OCI-LY7 (cell line): Measurements from ENCODE around the gene CPA1. TPM values are rescaled to one million over a fixed set of nuclear protein-coding genes. Genes with fewer than 3 reads are reported as not detected.

Source experiments
- BruUV-seq: library from RNA; stranded (reverse); fragments of 400-500 nt; replicated peaks from 2 replicates; lab custom pipeline; 2021; lab: Mats Ljungman, UMichigan
- CTCF ChIA-PET: fragments of 300-600 bp; sonication (Branson Sonifier 250); formaldehyde crosslinking; loops from one replicate; lab custom pipeline; 2022; ENCODE audit warnings: antibody characterized with exemption; ENCODE audit not compliant: unreplicated experiment; lab: Charles Lee
- POLR2A ChIA-PET: fragments of 300-600 bp; sonication (Branson Sonifier 250); formaldehyde crosslinking; loops from one replicate; lab custom pipeline; 2022; ENCODE audit warnings: antibody characterized with exemption; lab: Charles Lee
- DNase-seq: peaks from one replicate; pipeline ENCODE4 v3.0.0-alpha.2; 2015; ENCODE audit warnings: low spot score
- H2AFZ ChIP-seq: fragments of 200-600 bp; sonication (generic), shearing (Covaris generic); 2 replicates; pipeline ENCODE4 v1.6.1; 2014; ENCODE audit warnings: mild to moderate bottlenecking, antibody characterized with exemption, low read length, moderate library complexity
- H3K27ac ChIP-seq: fragments of 200-600 bp; sonication (generic); 2 replicates; pipeline ENCODE4 v1.5.1; 2014; ENCODE audit warnings: mixed run types, low read depth, mild to moderate bottlenecking, moderate library complexity, low read length, inconsistent platforms; ENCODE audit not compliant: poor library complexity, severe bottlenecking
- H3K36me3 ChIP-seq: fragments of 200-600 bp; sonication (generic); 2 replicates; pipeline ENCODE4 v1.6.1; 2014; ENCODE audit warnings: mild to moderate bottlenecking, antibody characterized with exemption, low read length, moderate library complexity, mixed read lengths; ENCODE audit not compliant: insufficient read depth
- H3K4me1 ChIP-seq: fragments of 200-600 bp; sonication (generic); 2 replicates; pipeline ENCODE4 v1.5.1; 2014; ENCODE audit warnings: mild to moderate bottlenecking, low read length; ENCODE audit not compliant: insufficient read depth, poor library complexity, severe bottlenecking
- H3K4me2 ChIP-seq: fragments of 200-600 bp; sonication (generic); 2 replicates; pipeline ENCODE4 v1.6.1; 2014; ENCODE audit warnings: mild to moderate bottlenecking, low read length
- H3K4me3 ChIP-seq: fragments of 200-600 bp; sonication (generic); 2 replicates; pipeline ENCODE4 v1.5.1; 2014; ENCODE audit warnings: mild to moderate bottlenecking, low read depth, low read length; ENCODE audit not compliant: poor library complexity, severe bottlenecking
- H3K79me2 ChIP-seq: fragments of 200-600 bp; sonication (generic); 2 replicates; pipeline ENCODE4 v1.6.1; 2016; ENCODE audit warnings: low read depth, mild to moderate bottlenecking, low read length, moderate library complexity, mixed read lengths; ENCODE audit not compliant: insufficient read depth
- H3K9me2 ChIP-seq: fragments of 200-600 bp; sonication (generic); 2 replicates; pipeline ENCODE4 v1.6.1; 2016; ENCODE audit warnings: mild to moderate bottlenecking, low read length, mixed read lengths; ENCODE audit not compliant: insufficient read depth
- H3K9me3 ChIP-seq: fragments of 200-600 bp; sonication (generic); 2 replicates; pipeline ENCODE4 v1.6.1; 2014; ENCODE audit warnings: mild to moderate bottlenecking, mixed run types, low read length, mixed read lengths
- H4K20me1 ChIP-seq: fragments of 200-600 bp; sonication (generic); 2 replicates; pipeline ENCODE4 v1.6.1; 2014; ENCODE audit warnings: mild to moderate bottlenecking, antibody characterized with exemption, low read length, moderate library complexity, mixed read lengths; ENCODE audit not compliant: insufficient read depth
- EZH2phosphoT487 ChIP-seq: fragments of 200-600 bp; sonication (generic); IDR thresholded peaks from 2 replicates; pipeline ENCODE4 v1.6.1; 2018; ENCODE audit warnings: low read depth, borderline replicate concordance, mild to moderate bottlenecking, mixed run types, antibody characterized with exemption, low read length, moderate library complexity, mixed read lengths
- intact Hi-C: fragments of 100-400 bp; cut with micrococcal nuclease; formaldehyde crosslinking; loops from one replicate; pipeline ENCODE4 v1.10.0; 2022; ENCODE audit not compliant: unreplicated experiment
- total RNA-seq, 2 experiments: library from RNA; depleted of rRNA in 1 of 2; stranded (reverse); fragments of >200 nt in 1 of 2; shearing (Covaris generic) in 1 of 2; gene quantifications; 2 replicates each; pipeline ENCODE4 v1.2.3, GENCODE V29; 2014 to 2022
- TF ChIP-seq, protein P1 (sequence below): fragments of 200-600 bp; sonication (generic); conservative IDR thresholded peaks from 2 replicates; pipeline ENCODE4 v1.5.1; 2014; ENCODE audit warnings: mild to moderate bottlenecking, antibody characterized with exemption, low read length, moderate library complexity, mixed read lengths

Gene CPA1
- total RNA-seq, 2 experiments from 2014 or later = not detected

DNA sequence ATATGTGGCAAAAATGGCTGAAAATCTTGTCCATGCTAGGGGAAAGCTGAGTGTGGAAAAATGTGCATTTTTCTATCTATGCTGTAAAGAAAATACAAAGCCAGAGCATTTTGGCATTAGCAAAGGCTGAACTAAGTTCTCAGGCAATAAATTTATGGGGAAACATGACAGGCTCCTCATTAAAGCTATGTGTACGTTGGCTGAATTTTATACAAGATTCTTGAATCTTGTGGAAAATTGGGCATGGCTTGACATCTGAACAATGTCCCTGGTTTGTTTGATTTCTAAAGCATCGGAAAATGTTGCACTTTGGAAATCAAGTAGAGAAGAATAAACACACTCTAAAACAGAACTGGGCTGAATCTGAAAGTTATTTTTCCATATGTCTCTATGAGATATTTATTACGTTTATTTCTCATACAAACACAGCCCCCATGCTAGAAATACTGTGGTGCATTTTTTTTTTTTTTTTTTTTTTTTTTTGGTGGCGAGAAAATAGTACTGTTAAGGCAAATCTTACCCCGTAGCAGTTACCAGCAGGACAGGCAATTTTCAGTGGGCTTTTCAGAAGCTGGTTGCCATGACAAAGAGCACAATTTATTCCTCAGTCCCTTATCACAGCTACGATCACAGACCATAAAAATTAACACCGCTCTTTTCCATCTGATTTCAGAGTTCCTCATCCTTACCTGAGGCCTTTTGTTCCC is 16.9 kb downstream of the CPA1 start:
- H3K9me2 ChIP-seq = no peaks in the 10 kb centered on the region
- no peak for DNase-seq
- no peak for TF ChIP-seq EZH2phosphoT487
- TF ChIP-seq, protein P1, sequence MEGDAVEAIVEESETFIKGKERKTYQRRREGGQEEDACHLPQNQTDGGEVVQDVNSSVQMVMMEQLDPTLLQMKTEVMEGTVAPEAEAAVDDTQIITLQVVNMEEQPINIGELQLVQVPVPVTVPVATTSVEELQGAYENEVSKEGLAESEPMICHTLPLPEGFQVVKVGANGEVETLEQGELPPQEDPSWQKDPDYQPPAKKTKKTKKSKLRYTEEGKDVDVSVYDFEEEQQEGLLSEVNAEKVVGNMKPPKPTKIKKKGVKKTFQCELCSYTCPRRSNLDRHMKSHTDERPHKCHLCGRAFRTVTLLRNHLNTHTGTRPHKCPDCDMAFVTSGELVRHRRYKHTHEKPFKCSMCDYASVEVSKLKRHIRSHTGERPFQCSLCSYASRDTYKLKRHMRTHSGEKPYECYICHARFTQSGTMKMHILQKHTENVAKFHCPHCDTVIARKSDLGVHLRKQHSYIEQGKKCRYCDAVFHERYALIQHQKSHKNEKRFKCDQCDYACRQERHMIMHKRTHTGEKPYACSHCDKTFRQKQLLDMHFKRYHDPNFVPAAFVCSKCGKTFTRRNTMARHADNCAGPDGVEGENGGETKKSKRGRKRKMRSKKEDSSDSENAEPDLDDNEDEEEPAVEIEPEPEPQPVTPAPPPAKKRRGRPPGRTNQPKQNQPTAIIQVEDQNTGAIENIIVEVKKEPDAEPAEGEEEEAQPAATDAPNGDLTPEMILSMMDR = no peak
- no peaks in the 10 kb centered on the region for H3K4me1 ChIP-seq
- no TSS peak for BruUV-seq
- H2AFZ ChIP-seq = no peak overlapping the region
- H3K36me3 ChIP-seq = peaks cover 6% of the 10 kb centered on the region; the same call in 1 of the 2 replicates
- no peak overlapping the region for H3K27ac ChIP-seq
- ChIA-PET POLR2A (interaction anchor here (0.7 kb wide), 1 partner anchor 13 kb away, joined by 6 read pairs; no protein-coding TSS in a partner anchor), CTCF (no interaction called here)
- no peak overlapping the region for H3K4me2 ChIP-seq
- H3K79me2 ChIP-seq = no peaks in the 10 kb centered on the region
- no peaks in the 10 kb centered on the region for H4K20me1 ChIP-seq
- no peak overlapping the region for H3K4me3 ChIP-seq
- intact Hi-C loops = no loop called here
- H3K9me3 ChIP-seq = no peaks in the 10 kb centered on the region

DNA sequence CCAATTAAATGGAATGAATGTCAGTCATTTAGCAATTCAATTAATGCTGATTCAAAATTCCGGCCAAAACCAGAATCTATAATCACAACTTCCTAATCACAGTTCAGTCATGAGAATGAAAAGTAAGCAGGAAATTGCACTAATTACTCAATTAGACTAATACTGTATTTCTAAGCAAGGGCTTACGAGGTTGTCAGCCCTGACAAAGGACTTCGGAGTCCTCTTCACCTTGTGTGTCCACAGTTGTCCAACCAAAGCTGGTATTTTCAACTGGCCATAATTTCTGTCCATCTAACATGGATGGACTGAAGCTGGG is 17.4 kb downstream of the CPA1 start:
- H3K4me1 ChIP-seq = no peaks in the 10 kb centered on the region
- ChIA-PET POLR2A (interaction anchor here (0.7 kb wide), 1 partner anchor 13 kb away, joined by 6 read pairs; no protein-coding TSS in a partner anchor), CTCF (no interaction called here)
- no peak overlapping the region for H3K27ac ChIP-seq
- H3K79me2 ChIP-seq = no peaks in the 10 kb centered on the region
- H3K4me2 ChIP-seq = no peak overlapping the region
- BruUV-seq = no TSS peak
- H2AFZ ChIP-seq = no peak overlapping the region
- no peaks in the 10 kb centered on the region for H3K9me3 ChIP-seq
- H3K4me3 ChIP-seq = no peak overlapping the region
- TF ChIP-seq EZH2phosphoT487 = no peak
- TF ChIP-seq, protein P1 = no peak
- peaks cover 11% of the 10 kb centered on the region for H3K36me3 ChIP-seq
- intact Hi-C loops = no loop called here
- DNase-seq = no peak
- no peaks in the 10 kb centered on the region for H3K9me2 ChIP-seq
- no peaks in the 10 kb centered on the region for H4K20me1 ChIP-seq

DNA sequence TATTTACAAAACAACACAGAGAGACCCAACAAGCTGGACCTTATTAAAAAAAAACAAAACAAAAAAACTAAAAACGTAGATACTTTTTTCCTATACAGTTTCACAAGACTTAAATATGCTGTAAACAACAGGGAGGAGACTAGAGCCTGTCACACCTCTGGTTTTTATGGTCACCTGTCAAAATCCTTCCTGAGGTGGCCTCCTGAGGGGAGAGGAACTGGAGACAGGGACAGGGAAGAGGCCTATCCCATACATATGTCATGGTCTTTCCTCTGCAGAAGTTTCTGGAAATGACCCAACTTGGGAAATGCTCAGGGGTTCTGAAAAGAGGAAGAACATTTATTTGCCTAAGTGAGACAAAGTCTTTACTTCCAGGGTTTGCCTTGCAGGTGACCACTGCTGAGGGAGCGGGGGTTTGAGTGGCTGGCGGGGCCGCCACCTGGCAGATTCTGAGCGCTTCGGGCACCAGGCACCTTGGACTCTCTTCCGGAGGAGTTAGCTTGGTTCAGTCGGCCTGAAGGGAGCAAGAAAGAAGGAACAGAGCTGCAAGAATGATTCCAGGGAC is 18.3 kb downstream of the CPA1 start:
- BruUV-seq = no TSS peak
- Histone ChIP-seq H3K36me3 (peaks cover 15% of the 10 kb centered on the region), H3K9me3 (no peaks in the 10 kb centered on the region), H3K27ac (no peak overlapping the region), H3K79me2 (no peaks in the 10 kb centered on the region), H3K9me2 (no peaks in the 10 kb centered on the region), H3K4me3 (no peak overlapping the region), H3K4me1 (no peaks in the 10 kb centered on the region), H4K20me1 (no peaks in the 10 kb centered on the region), H2AFZ (no peak overlapping the region), H3K4me2 (no peak overlapping the region)
- intact Hi-C loops = no loop called here
- ChIA-PET CTCF (no interaction called here), POLR2A (interaction anchor here (0.6 kb wide), 1 partner anchor 52 kb away, joined by 3 read pairs; no protein-coding TSS in a partner anchor)
- no peak for DNase-seq
- no peak for TF ChIP-seq EZH2phosphoT487
- TF ChIP-seq, protein P1 = no peak
